Measurements from ENCODE around the gene SEBOX.

DNA sequence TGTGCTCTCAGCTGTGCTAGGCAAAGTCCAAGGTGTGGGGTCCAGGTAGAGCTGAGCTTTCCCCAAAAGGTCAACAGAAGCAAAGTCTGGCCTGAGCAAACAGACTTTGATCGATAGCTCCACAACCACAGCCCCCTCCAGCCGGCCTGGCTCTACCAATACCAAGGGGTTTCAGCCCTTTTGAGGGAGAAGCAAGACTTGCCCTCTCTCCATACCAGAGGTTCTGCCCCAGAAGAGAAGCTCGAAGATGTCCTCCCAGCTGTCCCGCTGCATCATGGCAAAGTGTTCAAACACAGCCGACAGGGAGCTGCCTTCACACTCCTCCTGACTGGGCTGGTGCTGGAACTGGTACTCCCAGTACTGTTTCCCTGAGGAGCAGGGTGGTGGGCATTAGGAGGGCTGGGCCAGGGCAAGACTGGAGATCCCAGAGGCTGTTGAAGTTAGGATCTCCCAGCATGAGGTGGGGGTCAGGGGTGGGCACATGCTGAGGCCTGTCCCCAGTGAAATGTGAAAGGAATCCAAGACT, 3.4 kb upstream of the SEBOX start:
- TF ChIP-seq, protein P1, sequence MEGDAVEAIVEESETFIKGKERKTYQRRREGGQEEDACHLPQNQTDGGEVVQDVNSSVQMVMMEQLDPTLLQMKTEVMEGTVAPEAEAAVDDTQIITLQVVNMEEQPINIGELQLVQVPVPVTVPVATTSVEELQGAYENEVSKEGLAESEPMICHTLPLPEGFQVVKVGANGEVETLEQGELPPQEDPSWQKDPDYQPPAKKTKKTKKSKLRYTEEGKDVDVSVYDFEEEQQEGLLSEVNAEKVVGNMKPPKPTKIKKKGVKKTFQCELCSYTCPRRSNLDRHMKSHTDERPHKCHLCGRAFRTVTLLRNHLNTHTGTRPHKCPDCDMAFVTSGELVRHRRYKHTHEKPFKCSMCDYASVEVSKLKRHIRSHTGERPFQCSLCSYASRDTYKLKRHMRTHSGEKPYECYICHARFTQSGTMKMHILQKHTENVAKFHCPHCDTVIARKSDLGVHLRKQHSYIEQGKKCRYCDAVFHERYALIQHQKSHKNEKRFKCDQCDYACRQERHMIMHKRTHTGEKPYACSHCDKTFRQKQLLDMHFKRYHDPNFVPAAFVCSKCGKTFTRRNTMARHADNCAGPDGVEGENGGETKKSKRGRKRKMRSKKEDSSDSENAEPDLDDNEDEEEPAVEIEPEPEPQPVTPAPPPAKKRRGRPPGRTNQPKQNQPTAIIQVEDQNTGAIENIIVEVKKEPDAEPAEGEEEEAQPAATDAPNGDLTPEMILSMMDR (IDR thresholded peaks at IDR 0.05; ENCODE audit: low read length): no peak
- TF ChIP-seq EZH2 (IDR thresholded peaks at IDR 0.05; ENCODE audit: borderline replicate concordance, low read length): no peak
